GM18499 (cell line): ENCODE data around the gene PPP1R3C.

ENCODE experiments used
- ATAC-seq: cut with Tn5 transposase; IDR thresholded peaks from one replicate; pipeline ENCODE4 v1.9.1; 2021; ENCODE audit warnings: moderate number of reproducible peaks; ENCODE audit not compliant: insufficient read depth, unreplicated experiment

Gene PPP1R3C

GRCh38 chr10:91630625-91631024 is 2.2 kb downstream of the PPP1R3C start:
- no peak for ATAC-seq

DNA sequence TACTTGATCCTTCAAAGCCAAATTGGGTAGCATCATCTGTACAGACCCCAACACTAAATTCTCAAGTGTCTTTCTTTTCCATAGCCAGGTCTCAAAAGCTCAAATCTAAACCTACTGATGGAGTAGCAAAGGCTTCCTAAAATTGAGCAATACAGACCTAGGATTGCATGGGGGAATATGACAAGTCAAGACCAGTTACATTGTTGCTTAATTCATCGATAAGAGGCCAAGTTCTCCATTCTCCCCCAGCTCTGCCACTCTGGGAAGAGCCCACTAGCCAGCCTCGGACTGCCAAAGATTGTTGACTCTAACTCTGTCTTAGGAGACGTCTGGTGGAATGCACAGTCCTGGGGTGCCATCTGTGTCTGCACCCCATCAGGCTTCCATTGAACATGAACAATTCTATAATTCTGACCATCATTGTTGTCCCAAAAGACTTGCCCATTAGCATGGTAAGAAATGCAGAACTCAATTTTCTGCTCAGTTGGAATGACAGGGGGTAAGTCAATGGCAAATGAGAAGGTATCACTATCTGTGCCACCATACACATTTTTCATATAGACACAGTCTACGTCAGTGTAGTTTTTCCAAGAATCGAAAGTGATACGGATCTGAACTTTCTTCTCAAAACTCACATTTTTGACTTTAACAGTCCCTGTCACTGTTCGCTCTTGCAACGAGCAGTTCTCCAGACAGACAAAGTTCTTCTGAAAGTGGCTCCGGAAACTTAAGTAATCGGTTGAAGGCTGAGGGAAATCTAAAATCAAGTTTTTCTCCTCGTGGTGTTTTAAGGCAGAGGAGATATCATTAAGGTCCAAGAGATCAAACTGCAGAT is 2.9 kb downstream of the PPP1R3C start:
- ATAC-seq, result no peak

GRCh38 chr10:91628383-91628782 is 4.5 kb downstream of the PPP1R3C start:
- no peak for ATAC-seq

DNA sequence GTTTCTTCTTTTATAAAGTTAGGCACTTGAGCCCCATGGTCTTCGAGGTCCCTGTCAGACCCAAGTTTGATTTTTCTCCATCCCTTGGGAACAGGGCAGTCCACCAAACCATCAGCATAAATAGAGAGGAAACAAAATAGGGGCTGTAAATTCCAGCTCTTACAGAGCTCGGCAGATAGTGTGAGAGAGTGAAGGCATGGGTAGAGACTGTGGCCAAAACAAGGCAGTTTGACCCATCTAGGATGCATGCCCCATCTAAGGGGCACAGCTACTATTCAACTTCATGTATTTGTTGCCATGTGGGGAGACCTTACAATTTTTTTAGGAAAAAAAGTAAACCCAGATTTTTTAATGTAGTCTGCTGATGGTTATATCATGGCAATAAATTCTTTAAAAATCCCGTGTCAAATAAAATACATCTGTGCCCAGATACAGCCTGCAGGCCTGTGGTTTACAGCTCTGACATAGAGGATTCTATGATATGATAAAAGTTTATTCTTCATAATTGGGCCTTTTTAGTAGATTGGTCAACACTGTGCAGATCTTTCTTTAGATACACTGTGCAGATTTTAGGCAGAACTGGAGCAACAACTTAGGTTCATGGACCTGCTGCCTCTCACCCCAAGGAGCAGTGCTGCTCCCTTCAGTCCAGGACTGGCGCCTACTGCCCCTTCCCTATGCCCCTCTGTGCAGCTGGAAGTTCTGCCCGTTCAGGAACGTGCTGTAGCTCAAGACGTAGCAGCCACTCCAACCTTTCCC is 5.3 kb downstream of the PPP1R3C start:
- no peak for ATAC-seq

GRCh38 chr10:91626936-91627335 is 5.9 kb downstream of the PPP1R3C start:
- no peak for ATAC-seq

- no peak for ATAC-seq
Measured at GRCh38 chr10:91624633-91625032, 8.2 kb downstream of the PPP1R3C start.

DNA sequence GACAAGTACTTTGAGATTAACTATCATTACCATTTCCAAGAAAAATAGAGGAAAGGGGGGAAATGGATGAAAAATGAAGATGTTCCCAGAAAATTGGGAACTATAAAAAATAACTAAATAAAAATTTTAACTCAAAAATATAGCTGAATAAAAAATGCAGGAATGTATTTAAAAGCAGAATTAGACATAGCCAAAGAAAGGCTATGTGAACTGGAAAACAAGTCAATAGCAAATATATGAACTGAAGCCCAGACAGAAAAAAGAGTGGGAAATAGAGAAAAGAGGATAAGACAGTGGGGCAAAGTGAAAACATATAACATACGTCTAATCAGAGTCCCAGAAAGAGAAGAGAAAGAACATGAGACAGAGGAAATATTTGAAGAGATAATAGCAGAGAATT is 10.3 kb downstream of the PPP1R3C start:
- ATAC-seq, result no peak

DNA sequence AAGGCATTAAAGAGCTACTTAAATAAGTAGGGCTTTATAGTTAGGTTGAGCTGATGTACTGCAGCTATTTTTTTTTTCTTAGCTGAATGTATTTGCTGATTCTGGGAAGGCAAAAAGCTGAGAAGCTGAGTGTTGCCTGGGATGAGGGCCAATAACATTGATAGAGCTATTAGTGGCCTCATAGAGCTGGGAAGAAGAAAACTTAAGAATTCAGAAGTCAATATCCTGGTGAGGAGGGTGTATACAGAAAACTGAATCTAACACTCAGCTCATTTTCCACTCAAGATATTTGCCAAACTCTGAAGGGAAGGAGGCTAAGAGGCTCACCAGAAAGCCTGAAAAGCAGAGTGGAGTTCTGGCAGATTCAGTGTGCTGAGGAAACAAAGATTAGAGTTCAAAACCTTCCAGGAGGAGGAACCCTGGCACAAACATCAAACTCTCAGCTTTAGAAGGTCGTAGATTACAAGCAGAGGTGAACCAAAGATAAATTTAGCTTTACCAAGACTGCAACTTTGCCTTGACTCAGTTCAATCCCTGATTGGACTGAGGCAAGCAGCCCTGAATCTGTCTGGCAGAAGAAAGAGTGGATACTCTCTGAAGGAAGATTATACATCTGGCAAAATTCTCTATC is 11.3 kb downstream of the PPP1R3C start:
- ATAC-seq, result no peak

DNA sequence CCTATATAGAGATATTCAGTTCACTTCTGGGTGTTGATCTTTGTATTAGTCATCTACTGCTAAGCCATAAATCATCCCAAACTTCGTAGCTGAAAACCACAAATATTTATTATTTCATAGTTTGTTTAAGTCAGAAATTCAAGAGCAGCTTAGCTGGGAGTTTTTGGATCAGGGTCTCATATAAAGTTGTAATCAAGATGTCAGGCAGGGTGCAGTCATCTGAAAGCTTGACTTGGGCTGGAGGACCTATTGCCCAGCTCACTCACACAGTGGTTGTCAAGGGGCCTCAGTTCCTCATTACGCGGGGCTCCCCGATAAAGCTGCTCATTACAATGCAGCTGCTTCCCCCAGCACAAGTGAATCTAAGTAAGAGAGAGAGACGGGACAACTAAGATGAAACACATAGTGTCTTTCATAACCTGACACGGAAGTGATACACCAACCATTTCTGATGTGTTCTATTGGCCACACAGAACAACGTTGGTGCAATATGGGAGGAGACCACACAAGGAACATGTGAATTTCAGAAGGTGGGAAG is 15.7 kb downstream of the PPP1R3C start:
- no peak for ATAC-seq

- no peak for ATAC-seq
Measured at GRCh38 chr10:91616137-91616536, 16.7 kb downstream of the PPP1R3C start.

GRCh38 chr10:91614225-91614624 is 18.6 kb downstream of the PPP1R3C start:
- no peak for ATAC-seq

- no peak for ATAC-seq
Measured at GRCh38 chr10:91613411-91614187, 19.3 kb downstream of the PPP1R3C start.

DNA sequence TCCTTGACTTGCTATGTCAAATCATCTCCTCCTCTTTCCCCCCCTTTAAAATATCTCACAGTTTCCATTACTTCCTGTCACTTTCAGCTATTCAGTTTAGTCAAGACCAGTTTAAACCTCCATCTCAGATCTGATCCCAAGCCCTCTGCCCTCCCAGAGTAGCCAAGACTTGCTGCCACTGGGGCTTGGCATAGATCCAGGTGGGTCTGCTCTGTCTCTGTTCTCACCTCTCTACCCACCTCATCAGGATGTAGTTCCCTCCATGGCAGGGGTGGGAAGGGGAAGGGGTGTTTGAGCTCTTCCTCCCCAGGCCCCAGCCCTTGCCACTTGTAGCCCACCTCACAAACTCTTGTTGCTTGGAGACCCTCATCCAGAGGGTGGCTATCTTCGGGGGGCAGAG is 22.0 kb downstream of the PPP1R3C start:
- no peak for ATAC-seq

DNA sequence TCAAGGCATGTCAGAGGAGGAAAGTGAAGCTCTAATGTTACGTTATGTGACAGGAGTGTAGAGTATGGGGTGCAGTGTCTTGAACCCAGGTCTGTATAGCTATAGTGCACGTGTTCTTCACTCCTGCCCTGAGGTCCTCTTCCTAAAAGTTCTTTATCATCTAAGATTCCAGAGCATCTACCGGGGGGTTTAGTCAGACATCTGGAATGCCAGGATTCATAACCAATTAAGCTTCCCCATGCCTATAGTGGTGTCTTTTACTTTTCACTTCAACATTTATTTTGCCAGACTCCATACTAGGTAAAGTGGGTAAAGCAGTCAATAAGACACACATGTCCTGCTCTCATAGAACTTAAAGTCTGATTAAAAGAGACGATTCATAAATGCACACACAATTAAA is 22.4 kb downstream of the PPP1R3C start:
- ATAC-seq, result no peak

- no peak for ATAC-seq
Measured at GRCh38 chr10:91607646-91608403, 25.0 kb downstream of the PPP1R3C start.

GRCh38 chr10:91605968-91606367 is 26.9 kb downstream of the PPP1R3C start:
- no peak for ATAC-seq

- no peak for ATAC-seq
Measured at GRCh38 chr10:91604553-91605534, 28.0 kb downstream of the PPP1R3C start.

GRCh38 chr10:91603931-91604331 is 28.9 kb downstream of the PPP1R3C start:
- no peak for ATAC-seq
